ENCODE data around the gene IKZF1. TPM values are rescaled to one million over a fixed set of nuclear protein-coding genes. Genes with fewer than 3 reads are reported as not detected.

IKZF1 gene
- total RNA-seq, 1 donor, result under 0.01 TPM

- Histone ChIP-seq H3K27me3 (ENCODE audit: insufficient read depth, low read length) (no peaks in the 10 kb centered on the region), H3K36me3 (ENCODE audit: insufficient read depth, low read length) (no peaks in the 10 kb centered on the region), H3K27ac (ENCODE audit: low read depth, low read length) (no peak overlapping the region), H2AFZ (ENCODE audit: low read length) (no peak overlapping the region), H3K4me1 (ENCODE audit: insufficient read depth, low read length) (no peaks in the 10 kb centered on the region), H3K4me3 (ENCODE audit: insufficient read depth, low read length) (no peak overlapping the region), H3K9me3 (ENCODE audit: low read depth, low read length) (no peaks in the 10 kb centered on the region), H4K20me1 (ENCODE audit: insufficient read depth, low read length) (no peaks in the 10 kb centered on the region), H3K79me2 (ENCODE audit: insufficient read depth, low read length) (no peaks in the 10 kb centered on the region), H3K4me2 (ENCODE audit: insufficient read depth, low read length) (peak overlapping the region; percentile 20)
- TF ChIP-seq CTCF (IDR thresholded peaks at IDR 0.05; ENCODE audit: extremely low read depth, low read depth, low read length), result no peak
- no peak for DNase-seq (ENCODE audit: insufficient read length, low spot score, missing footprints)
Measured at GRCh38 chr7:50331564-50332208, 27.2 kb downstream of the IKZF1 start.

GRCh38 chr7:50332241-50333165, 28.0 kb downstream of the IKZF1 start:
- no peak for DNase-seq (ENCODE audit: insufficient read length, low spot score, missing footprints)
- Histone ChIP-seq H3K9me3 (ENCODE audit: low read depth, low read length) (no peaks in the 10 kb centered on the region), H3K4me3 (ENCODE audit: insufficient read depth, low read length) (no peak overlapping the region), H3K36me3 (ENCODE audit: insufficient read depth, low read length) (no peaks in the 10 kb centered on the region), H3K4me2 (ENCODE audit: insufficient read depth, low read length) (no peak overlapping the region), H3K27me3 (ENCODE audit: insufficient read depth, low read length) (no peaks in the 10 kb centered on the region), H2AFZ (ENCODE audit: low read length) (no peak overlapping the region), H4K20me1 (ENCODE audit: insufficient read depth, low read length) (no peaks in the 10 kb centered on the region), H3K27ac (ENCODE audit: low read depth, low read length) (no peak overlapping the region), H3K79me2 (ENCODE audit: insufficient read depth, low read length) (no peaks in the 10 kb centered on the region), H3K4me1 (ENCODE audit: insufficient read depth, low read length) (no peaks in the 10 kb centered on the region)
- no peak for TF ChIP-seq CTCF (IDR thresholded peaks at IDR 0.05; ENCODE audit: extremely low read depth, low read depth, low read length)

GRCh38 chr7:50333221-50333651, 28.7 kb downstream of the IKZF1 start:
- Histone ChIP-seq H3K9me3 (ENCODE audit: low read depth, low read length) (no peaks in the 10 kb centered on the region), H3K4me3 (ENCODE audit: insufficient read depth, low read length) (no peak overlapping the region), H3K79me2 (ENCODE audit: insufficient read depth, low read length) (no peaks in the 10 kb centered on the region), H2AFZ (ENCODE audit: low read length) (no peak overlapping the region), H4K20me1 (ENCODE audit: insufficient read depth, low read length) (no peaks in the 10 kb centered on the region), H3K4me2 (ENCODE audit: insufficient read depth, low read length) (no peak overlapping the region), H3K27ac (ENCODE audit: low read depth, low read length) (no peak overlapping the region), H3K27me3 (ENCODE audit: insufficient read depth, low read length) (no peaks in the 10 kb centered on the region), H3K36me3 (ENCODE audit: insufficient read depth, low read length) (no peaks in the 10 kb centered on the region), H3K4me1 (ENCODE audit: insufficient read depth, low read length) (no peaks in the 10 kb centered on the region)
- no peak for DNase-seq (ENCODE audit: insufficient read length, low spot score, missing footprints)
- TF ChIP-seq CTCF (IDR thresholded peaks at IDR 0.05; ENCODE audit: extremely low read depth, low read depth, low read length), result no peak

All from osteoblast (primary cell).